Calu3 (cell line): Measurements from ENCODE around the gene STIP1. TPM values are rescaled to one million over a fixed set of nuclear protein-coding genes. Genes with fewer than 3 reads are reported as not detected.

Experiments used
- BruUV-seq: library from RNA; stranded (reverse); fragments of 400-500 nt; replicated peaks from 2 replicates; lab custom pipeline; 2021; lab: Mats Ljungman, UMichigan
- CTCF ChIA-PET: fragments of 300-600 bp; sonication (Branson Sonifier 250); formaldehyde crosslinking; loops from one replicate; lab custom pipeline; 2022; ENCODE audit warnings: antibody characterized with exemption; lab: Charles Lee
- DNase-seq: peaks from one replicate; pipeline ENCODE4 v3.0.0; 2022
- H3K27ac Mint-ChIP-seq: one replicate; pipeline ENCODE4 v1.8.0; 2022; ENCODE audit warnings: mixed read lengths; ENCODE audit not compliant: unreplicated experiment
- H3K27me3 Mint-ChIP-seq: one replicate; pipeline ENCODE4 v1.8.0; 2022; ENCODE audit warnings: mixed read lengths; ENCODE audit not compliant: unreplicated experiment
- H3K36me3 Mint-ChIP-seq: one replicate; pipeline ENCODE4 v1.8.0; 2022; ENCODE audit warnings: mild to moderate bottlenecking, moderate library complexity, mixed read lengths; ENCODE audit not compliant: insufficient read depth, unreplicated experiment
- H3K4me1 Mint-ChIP-seq: one replicate; pipeline ENCODE4 v1.8.0; 2022; ENCODE audit warnings: mild to moderate bottlenecking, low read depth, mixed read lengths; ENCODE audit not compliant: unreplicated experiment
- H3K4me3 Mint-ChIP-seq: one replicate; pipeline ENCODE4 v1.8.0; 2022; ENCODE audit warnings: mild to moderate bottlenecking, low read depth, moderate library complexity, mixed read lengths; ENCODE audit not compliant: unreplicated experiment
- H3K9me3 Mint-ChIP-seq: one replicate; pipeline ENCODE4 v1.8.0; 2022; ENCODE audit warnings: low read depth, mixed read lengths; ENCODE audit not compliant: unreplicated experiment
- intact Hi-C: fragments of 100-400 bp; cut with micrococcal nuclease; formaldehyde crosslinking; loops from one replicate; pipeline ENCODE4 v1.10.0; 2022; ENCODE audit not compliant: unreplicated experiment
- total RNA-seq: library from RNA; stranded (reverse); gene quantifications from 2 replicates; pipeline ENCODE4 v1.2.3, GENCODE V29; 2022
- TF ChIP-seq, protein P1 (sequence below): fragments of 200-600 bp; IDR thresholded peaks from one replicate; pipeline ENCODE4 v1.8.0; 2022; ENCODE audit warnings: antibody characterized with exemption; ENCODE audit not compliant: unreplicated experiment

STIP1 gene
- total RNA-seq, 1 experiment from 2014 or later, result 391 TPM

GRCh38 chr11:64224151-64224890 is 38.4 kb downstream of the STIP1 start:
- Mint-ChIP-seq H3K4me1 (peaks cover 7% of the 10 kb centered on the region), H3K27ac (peak overlapping the region; percentile 50), H3K4me3 (peak overlapping the region; percentile 79), H3K27me3 (no peaks in the 10 kb centered on the region), H3K36me3 (peaks cover 85% of the 10 kb centered on the region), H3K9me3 (no peaks in the 10 kb centered on the region)
- BruUV-seq, result no TSS peak
- TF ChIP-seq, protein P1, sequence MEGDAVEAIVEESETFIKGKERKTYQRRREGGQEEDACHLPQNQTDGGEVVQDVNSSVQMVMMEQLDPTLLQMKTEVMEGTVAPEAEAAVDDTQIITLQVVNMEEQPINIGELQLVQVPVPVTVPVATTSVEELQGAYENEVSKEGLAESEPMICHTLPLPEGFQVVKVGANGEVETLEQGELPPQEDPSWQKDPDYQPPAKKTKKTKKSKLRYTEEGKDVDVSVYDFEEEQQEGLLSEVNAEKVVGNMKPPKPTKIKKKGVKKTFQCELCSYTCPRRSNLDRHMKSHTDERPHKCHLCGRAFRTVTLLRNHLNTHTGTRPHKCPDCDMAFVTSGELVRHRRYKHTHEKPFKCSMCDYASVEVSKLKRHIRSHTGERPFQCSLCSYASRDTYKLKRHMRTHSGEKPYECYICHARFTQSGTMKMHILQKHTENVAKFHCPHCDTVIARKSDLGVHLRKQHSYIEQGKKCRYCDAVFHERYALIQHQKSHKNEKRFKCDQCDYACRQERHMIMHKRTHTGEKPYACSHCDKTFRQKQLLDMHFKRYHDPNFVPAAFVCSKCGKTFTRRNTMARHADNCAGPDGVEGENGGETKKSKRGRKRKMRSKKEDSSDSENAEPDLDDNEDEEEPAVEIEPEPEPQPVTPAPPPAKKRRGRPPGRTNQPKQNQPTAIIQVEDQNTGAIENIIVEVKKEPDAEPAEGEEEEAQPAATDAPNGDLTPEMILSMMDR, result no peak
- CTCF ChIA-PET, result interaction anchor here (1.1 to 1.4 kb wide), 2 partner anchors 10 to 26 kb away, joined by 3 to 4 read pairs; no protein-coding TSS in a partner anchor
- intact Hi-C loops, result no loop called here
- DNase-seq, result no peak

DNA sequence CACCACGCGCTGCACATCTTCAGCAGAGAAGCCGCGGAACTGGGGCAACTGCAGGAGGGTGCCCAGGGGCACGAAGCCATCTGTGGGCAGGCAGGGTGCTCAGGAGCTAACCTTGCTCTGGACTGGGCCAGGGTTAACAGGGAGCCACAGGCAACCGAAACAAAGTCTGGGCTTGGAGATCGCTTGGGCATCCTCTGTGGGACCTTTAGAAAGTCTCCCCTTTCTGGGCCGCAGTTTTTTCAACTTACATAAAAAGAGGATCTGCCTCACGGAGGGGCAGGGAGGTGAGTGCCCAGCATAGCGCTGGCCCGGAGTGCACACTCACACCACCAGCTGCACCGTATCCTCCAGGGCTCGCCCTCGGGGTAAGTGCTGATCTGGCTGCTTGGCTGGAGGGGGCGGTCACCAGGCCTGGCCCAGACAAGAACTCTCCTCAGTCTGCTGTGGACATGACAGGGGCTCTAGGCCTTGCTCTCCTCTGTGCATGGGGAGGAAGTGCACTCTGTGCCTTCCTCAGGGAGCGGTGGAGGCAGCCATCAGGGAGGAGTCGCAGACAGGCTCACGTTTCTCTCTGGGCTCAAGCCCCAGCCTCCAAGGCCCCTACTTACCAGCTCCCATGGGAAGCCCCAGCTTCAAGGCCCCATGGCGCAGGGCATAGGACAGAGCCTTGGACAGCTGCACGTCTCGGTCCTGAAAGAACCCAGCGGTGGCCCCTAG is 39.1 kb downstream of the STIP1 start:
- H3K4me3 Mint-ChIP-seq, result peak overlapping the region; percentile 79
- H3K36me3 Mint-ChIP-seq, result peaks cover 86% of the 10 kb centered on the region
- CTCF ChIA-PET, result interaction anchor here (0.5 to 1.1 kb wide), 2 partner anchors 26 to 78 kb away, joined by 4 to 7 read pairs; no protein-coding TSS in a partner anchor
- H3K9me3 Mint-ChIP-seq, result no peaks in the 10 kb centered on the region
- BruUV-seq, result no TSS peak
- intact Hi-C loops, result no loop called here
- H3K4me1 Mint-ChIP-seq, result peaks cover 7% of the 10 kb centered on the region
- TF ChIP-seq, protein P1, result no peak
- H3K27ac Mint-ChIP-seq, result peak overlapping the region; percentile 50
- no peaks in the 10 kb centered on the region for H3K27me3 Mint-ChIP-seq
- no peak for DNase-seq

- peak; percentile 94 for DNase-seq
- H3K4me1 Mint-ChIP-seq, result peaks cover 7% of the 10 kb centered on the region
- BruUV-seq, result TSS peak; percentile 42
- TF ChIP-seq, protein P1, result peak; percentile 38
- intact Hi-C loops, result no loop called here
- CTCF ChIA-PET, result interaction anchor here (0.5 to 1.3 kb wide), 4 partner anchors 12 to 77 kb away, joined by 3 to 7 read pairs (median 4); no protein-coding TSS in a partner anchor
- peak within 1 kb of the TSS; percentile 79 for H3K4me3 Mint-ChIP-seq
- peak within 1 kb of the TSS; percentile 50 for H3K27ac Mint-ChIP-seq
- H3K9me3 Mint-ChIP-seq, result no peaks in the 10 kb centered on the region
- H3K27me3 Mint-ChIP-seq, result no peaks in the 10 kb centered on the region
- peaks cover 90% of the 10 kb centered on the region for H3K36me3 Mint-ChIP-seq
Measured at GRCh38 chr11:64225608-64226506, 39.9 kb downstream of the STIP1 start, which contains the start of the genes NUDT22 and TRPT1. NUDT22 (plus strand) TSS chr11:64226274; CDS start chr11:64226653, 379 bp downstream. TRPT1 (minus strand) TSS chr11:64226186; CDS start chr11:64225860, 326 bp downstream.
